ENCODE results near the gene CYP2D6.

CYP2D6 gene

DNA sequence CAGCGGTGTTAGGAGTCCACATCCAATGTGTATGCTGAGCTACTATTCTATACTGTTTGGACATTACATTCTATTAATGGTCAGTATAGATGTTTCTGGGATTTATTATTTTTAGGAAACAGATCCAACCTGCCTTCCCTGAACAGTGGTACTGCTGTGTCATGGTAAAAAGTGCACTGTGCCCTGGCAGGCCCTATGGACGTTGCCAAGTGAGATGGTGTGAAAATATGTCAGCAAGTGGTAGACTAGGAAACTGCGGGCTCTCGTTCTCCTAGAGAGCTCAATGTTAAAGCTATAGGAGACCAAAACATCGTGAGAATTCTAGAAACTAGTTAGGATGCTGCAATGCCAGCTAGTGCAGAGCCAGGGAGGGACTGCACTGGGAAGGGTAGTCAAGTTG lies 26.0 kb upstream of the CYP2D6 start:
- H3K4me3 ChIP-seq (ENCODE audit: low read depth, low read length), result no peak overlapping the region
- TF ChIP-seq, protein P1, sequence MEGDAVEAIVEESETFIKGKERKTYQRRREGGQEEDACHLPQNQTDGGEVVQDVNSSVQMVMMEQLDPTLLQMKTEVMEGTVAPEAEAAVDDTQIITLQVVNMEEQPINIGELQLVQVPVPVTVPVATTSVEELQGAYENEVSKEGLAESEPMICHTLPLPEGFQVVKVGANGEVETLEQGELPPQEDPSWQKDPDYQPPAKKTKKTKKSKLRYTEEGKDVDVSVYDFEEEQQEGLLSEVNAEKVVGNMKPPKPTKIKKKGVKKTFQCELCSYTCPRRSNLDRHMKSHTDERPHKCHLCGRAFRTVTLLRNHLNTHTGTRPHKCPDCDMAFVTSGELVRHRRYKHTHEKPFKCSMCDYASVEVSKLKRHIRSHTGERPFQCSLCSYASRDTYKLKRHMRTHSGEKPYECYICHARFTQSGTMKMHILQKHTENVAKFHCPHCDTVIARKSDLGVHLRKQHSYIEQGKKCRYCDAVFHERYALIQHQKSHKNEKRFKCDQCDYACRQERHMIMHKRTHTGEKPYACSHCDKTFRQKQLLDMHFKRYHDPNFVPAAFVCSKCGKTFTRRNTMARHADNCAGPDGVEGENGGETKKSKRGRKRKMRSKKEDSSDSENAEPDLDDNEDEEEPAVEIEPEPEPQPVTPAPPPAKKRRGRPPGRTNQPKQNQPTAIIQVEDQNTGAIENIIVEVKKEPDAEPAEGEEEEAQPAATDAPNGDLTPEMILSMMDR (IDR thresholded peaks at IDR 0.05; ENCODE audit: low read depth, low read length), result no peak

DNA sequence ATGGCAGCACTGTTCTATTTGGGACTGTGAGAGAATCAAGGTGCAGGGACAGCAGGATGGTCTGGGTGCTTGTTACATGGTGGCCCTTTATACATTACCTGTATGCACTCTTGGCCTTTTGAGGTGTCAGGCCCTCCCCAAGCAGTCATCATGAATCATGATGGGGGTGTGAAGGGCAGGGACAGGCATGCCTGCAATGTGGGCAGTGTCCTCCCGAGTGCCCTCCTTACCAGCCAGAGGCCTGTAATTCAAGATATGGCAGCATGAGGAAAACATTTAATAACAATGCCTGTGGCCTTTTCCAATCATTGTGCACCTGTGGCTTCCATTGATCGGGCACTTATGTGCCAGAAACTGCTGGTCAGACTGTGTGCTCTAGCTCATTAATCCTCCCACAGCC lies 25.5 kb upstream of the CYP2D6 start:
- TF ChIP-seq, protein P1 (IDR thresholded peaks at IDR 0.05; ENCODE audit: low read depth, low read length), result no peak
- no peak overlapping the region for H3K4me3 ChIP-seq (ENCODE audit: low read depth, low read length)

GRCh38 chr22:42155053-42155543 lies 24.5 kb upstream of the CYP2D6 start:
- TF ChIP-seq, protein P1 (IDR thresholded peaks at IDR 0.05; ENCODE audit: low read depth, low read length), result no peak
- no peak overlapping the region for H3K4me3 ChIP-seq (ENCODE audit: low read depth, low read length)

DNA sequence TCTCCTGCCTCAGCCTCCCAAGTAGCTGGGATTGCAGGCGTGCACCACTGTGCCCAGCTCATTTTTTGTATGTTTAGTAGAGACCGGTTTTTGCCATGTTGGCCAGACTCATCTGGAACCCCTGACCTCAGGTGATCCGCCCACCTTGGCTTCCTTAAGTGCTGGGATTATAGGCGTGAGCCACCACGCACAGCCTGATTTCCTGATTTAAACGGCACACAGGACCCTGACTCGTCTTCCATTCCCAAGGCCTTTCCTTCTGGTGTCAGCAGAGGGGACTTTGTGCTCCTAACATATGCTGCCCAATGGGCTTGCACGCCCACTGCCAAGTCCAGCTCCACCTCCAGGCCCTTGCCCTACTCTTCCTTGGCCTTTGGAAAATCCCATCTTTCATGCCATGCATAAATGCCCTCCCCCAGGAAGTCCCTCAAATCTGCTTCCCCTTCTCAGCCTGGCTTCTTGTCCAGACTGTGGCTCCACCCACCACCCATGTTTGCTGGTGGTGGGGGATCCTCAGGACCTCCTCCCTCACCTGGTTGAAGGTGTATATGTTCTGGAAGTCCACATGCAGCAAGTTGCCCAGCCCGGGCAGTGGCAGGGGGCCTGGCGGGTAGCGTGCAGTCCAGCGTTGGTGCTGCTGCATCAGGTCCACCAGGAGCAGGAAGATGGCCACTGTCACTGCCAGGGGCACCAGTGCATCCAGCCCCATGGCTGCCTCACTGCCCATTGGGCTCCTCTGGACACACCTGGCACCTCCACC lies 23.9 kb upstream of the CYP2D6 start:
- TF ChIP-seq, protein P1 (IDR thresholded peaks at IDR 0.05; ENCODE audit: low read depth, low read length), result no peak
- H3K4me3 ChIP-seq (ENCODE audit: low read depth, low read length), result no peak overlapping the region

DNA sequence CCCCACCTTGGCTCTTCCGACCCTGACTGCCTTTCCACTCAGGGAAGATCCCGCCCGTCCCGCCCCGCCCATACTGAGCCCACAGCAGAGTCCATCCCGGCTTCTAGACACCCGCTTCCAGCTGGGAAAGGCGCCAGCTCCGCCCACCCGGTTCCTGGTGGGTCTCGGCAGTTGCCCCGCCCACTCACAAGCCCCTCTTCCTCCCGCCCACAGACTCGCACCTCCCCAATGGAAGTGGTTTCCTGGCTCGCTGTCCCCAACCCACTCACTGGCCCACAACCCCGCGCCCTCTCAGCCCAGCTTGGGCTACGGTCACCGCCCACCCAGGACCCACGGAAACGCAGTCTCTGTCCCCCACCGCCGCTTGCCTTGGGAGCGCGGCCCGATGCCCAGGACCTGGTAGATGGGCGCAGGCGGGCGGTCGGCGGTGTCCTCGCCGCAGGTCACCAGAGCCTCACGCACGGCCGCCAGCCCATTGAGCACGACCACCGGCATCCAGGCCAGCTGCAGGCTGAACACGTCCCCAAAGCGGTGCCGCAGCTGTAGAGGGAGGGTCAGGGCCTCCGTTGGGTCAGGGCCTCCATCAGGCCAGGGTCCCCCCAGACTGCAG lies 22.2 kb upstream of the CYP2D6 start:
- TF ChIP-seq, protein P1 (IDR thresholded peaks at IDR 0.05; ENCODE audit: low read depth, low read length), result no peak
- H3K4me3 ChIP-seq (ENCODE audit: low read depth, low read length), result no peak overlapping the region

- no peak overlapping the region for H3K4me3 ChIP-seq (ENCODE audit: low read depth, low read length)
- TF ChIP-seq, protein P1 (IDR thresholded peaks at IDR 0.05; ENCODE audit: low read depth, low read length), result no peak
Measured at GRCh38 chr22:42151924-42152635, 21.5 kb upstream of the CYP2D6 start.

All from WI38 (cell line).